ENCODE data around the gene CFD.

Gene CFD

DNA sequence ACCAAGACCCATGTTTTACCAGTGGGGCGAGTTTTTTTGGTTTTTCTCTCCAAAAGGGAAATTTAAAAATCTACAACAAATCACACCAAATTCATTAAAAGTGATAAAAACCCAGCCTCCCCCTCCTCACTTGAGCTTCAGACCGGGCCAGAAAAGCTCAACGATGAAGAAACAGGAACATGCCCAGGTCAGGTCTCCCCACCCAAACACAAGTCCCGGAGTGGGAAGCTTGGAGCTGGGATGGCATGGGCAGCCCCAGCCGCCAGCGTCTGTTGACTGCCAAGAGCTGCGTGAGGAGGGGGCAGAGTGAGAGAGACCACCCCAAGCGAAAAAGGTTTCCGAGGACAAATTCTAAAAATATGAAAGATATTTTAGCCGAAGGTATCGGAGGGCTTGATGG, 37.5 kb downstream of the CFD start:
- Histone ChIP-seq H3F3A (ENCODE audit: insufficient read depth) (peaks cover 10% of the 10 kb centered on the region), H3K36me3 (ENCODE audit: low read length) (no peaks in the 10 kb centered on the region), H3K9me3 (ENCODE audit: insufficient read depth, low read length) (no peaks in the 10 kb centered on the region), H3K9me2 (replicated peaks; ENCODE audit: insufficient read depth, low read length) (no peaks in the 10 kb centered on the region), H3K4me3 (ENCODE audit: insufficient read depth, low read length, poor library complexity, severe bottlenecking) (no peak overlapping the region), H3K27ac (ENCODE audit: low read depth, low read length) (no peak overlapping the region), H3K27me3 (ENCODE audit: low read length) (no peaks in the 10 kb centered on the region), H4K20me1 (ENCODE audit: low read depth, low read length) (no peaks in the 10 kb centered on the region), H3K4me2 (ENCODE audit: low read depth, low read length, poor library complexity, severe bottlenecking) (no peak overlapping the region), H3K79me2 (ENCODE audit: insufficient read depth, low read length) (peaks cover 5% of the 10 kb centered on the region; the same call in 1 of the 2 replicates), H3K9ac (ENCODE audit: low read length) (no peak overlapping the region), H2AFZ (ENCODE audit: low read depth, low read length, severe bottlenecking) (no peak overlapping the region)
- TF ChIP-seq EZH2phosphoT487 (conservative IDR thresholded peaks at IDR 0.05; ENCODE audit: low read length): no peak
- TF ChIP-seq, protein P1, sequence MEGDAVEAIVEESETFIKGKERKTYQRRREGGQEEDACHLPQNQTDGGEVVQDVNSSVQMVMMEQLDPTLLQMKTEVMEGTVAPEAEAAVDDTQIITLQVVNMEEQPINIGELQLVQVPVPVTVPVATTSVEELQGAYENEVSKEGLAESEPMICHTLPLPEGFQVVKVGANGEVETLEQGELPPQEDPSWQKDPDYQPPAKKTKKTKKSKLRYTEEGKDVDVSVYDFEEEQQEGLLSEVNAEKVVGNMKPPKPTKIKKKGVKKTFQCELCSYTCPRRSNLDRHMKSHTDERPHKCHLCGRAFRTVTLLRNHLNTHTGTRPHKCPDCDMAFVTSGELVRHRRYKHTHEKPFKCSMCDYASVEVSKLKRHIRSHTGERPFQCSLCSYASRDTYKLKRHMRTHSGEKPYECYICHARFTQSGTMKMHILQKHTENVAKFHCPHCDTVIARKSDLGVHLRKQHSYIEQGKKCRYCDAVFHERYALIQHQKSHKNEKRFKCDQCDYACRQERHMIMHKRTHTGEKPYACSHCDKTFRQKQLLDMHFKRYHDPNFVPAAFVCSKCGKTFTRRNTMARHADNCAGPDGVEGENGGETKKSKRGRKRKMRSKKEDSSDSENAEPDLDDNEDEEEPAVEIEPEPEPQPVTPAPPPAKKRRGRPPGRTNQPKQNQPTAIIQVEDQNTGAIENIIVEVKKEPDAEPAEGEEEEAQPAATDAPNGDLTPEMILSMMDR (IDR thresholded peaks at IDR 0.05; ENCODE audit: insufficient read depth, low read length, poor library complexity, severe bottlenecking): no peak

DNA sequence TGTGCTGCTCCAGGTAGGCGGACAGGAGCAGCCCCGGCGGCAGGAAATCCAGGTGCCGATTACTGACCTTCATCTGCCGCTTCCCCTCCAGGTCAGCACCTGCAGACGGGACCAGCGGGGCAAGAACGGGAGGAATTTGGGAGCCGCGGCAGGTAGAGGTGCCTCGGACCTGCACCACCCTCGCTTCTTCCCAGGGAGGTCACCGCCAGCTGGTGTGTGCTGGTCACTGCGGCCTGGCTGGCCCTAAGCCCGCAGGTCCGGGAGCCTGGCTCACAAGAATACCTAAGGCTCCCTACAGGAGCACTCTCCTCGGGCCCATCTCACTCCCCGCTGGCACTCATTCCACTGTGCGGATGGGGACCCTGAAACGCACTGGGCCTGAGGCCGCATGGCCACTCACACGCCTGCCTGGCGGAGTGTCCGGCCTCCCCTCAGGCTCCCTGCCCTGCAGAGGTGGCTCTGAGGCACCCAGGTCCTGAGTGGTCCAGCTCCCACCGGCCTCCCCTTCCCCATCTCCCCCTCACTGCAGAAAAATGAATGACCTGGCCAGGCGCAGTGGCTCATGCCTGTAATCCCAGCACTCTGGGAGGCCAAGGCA, 38.1 kb downstream of the CFD start:
- TF ChIP-seq, protein P1 (IDR thresholded peaks at IDR 0.05; ENCODE audit: insufficient read depth, low read length, poor library complexity, severe bottlenecking): no peak
- TF ChIP-seq EZH2phosphoT487 (conservative IDR thresholded peaks at IDR 0.05; ENCODE audit: low read length): no peak
- 0 out of 2 replicates have a peak, but pooled peaks cover under 1% of the 10 kb centered on the region for H3K79me2 ChIP-seq (ENCODE audit: insufficient read depth, low read length)
- no peak overlapping the region for H3K27ac ChIP-seq (ENCODE audit: low read depth, low read length)
- no peaks in the 10 kb centered on the region for H3K9me2 ChIP-seq (replicated peaks; ENCODE audit: insufficient read depth, low read length)
- H3K4me3 ChIP-seq (ENCODE audit: insufficient read depth, low read length, poor library complexity, severe bottlenecking): no peak overlapping the region
- no peak overlapping the region for H3K9ac ChIP-seq (ENCODE audit: low read length)
- H4K20me1 ChIP-seq (ENCODE audit: low read depth, low read length): no peaks in the 10 kb centered on the region
- H3K9me3 ChIP-seq (ENCODE audit: insufficient read depth, low read length): no peaks in the 10 kb centered on the region
- H3K27me3 ChIP-seq (ENCODE audit: low read length): no peaks in the 10 kb centered on the region
- peaks cover 5% of the 10 kb centered on the region; the same call in 1 of the 2 replicates for H3F3A ChIP-seq (ENCODE audit: insufficient read depth)
- H3K4me2 ChIP-seq (ENCODE audit: low read depth, low read length, poor library complexity, severe bottlenecking): no peak overlapping the region
- H3K36me3 ChIP-seq (ENCODE audit: low read length): no peaks in the 10 kb centered on the region
- no peak overlapping the region for H2AFZ ChIP-seq (ENCODE audit: low read depth, low read length, severe bottlenecking)

DNA sequence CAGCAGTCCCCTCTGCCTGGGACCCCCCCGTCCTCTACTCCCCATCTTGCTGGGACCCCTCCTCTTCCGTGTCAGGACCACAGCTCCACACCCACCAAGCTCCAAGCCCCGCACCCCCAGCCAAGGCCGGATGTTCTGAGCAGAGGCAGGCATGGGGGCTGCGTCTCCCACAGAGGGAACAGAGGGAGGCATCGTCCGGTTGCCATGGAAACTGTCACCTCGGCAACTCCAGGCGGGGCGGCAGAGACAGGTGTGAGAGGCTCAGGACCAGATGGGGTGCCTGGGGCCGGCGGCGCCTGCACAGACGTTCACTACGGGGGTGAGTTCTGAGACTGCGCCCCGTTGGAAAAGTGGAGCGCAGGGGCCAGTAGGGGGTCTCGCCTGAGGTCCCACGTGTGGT, 39.2 kb downstream of the CFD start:
- no peaks in the 10 kb centered on the region for H3K9me2 ChIP-seq (replicated peaks; ENCODE audit: insufficient read depth, low read length)
- TF ChIP-seq, protein P1 (IDR thresholded peaks at IDR 0.05; ENCODE audit: insufficient read depth, low read length, poor library complexity, severe bottlenecking): no peak
- TF ChIP-seq EZH2phosphoT487 (conservative IDR thresholded peaks at IDR 0.05; ENCODE audit: low read length): no peak
- H3K79me2 ChIP-seq (ENCODE audit: insufficient read depth, low read length): no peaks in the 10 kb centered on the region
- no peak overlapping the region for H3K4me3 ChIP-seq (ENCODE audit: insufficient read depth, low read length, poor library complexity, severe bottlenecking)
- H3K27me3 ChIP-seq (ENCODE audit: low read length): no peaks in the 10 kb centered on the region
- 0 out of 2 replicates have a peak overlapping the region, but pooled peaks have one; percentile 21 for H3K27ac ChIP-seq (ENCODE audit: low read depth, low read length)
- no peak overlapping the region for H2AFZ ChIP-seq (ENCODE audit: low read depth, low read length, severe bottlenecking)
- no peak overlapping the region for H3K4me2 ChIP-seq (ENCODE audit: low read depth, low read length, poor library complexity, severe bottlenecking)
- H3F3A ChIP-seq (ENCODE audit: insufficient read depth): peaks cover 5% of the 10 kb centered on the region; the same call in 1 of the 2 replicates
- H3K9ac ChIP-seq (ENCODE audit: low read length): no peak overlapping the region
- no peaks in the 10 kb centered on the region for H3K36me3 ChIP-seq (ENCODE audit: low read length)
- no peaks in the 10 kb centered on the region for H4K20me1 ChIP-seq (ENCODE audit: low read depth, low read length)
- no peaks in the 10 kb centered on the region for H3K9me3 ChIP-seq (ENCODE audit: insufficient read depth, low read length)
